ENCODE measurements around the gene SLC51A. TPM values are rescaled to one million over a fixed set of nuclear protein-coding genes. Genes with fewer than 3 reads are reported as not detected.
"Not testable (repeated sequence)": the region's sequence is repeated elsewhere in the genome, so short reads cannot be mapped to it uniquely, and the experiment has no call there.

The SLC51A gene
- total RNA-seq, 1 experiment from 2014 or later: not detected

GRCh38 chr3:196189566-196190347 is 26.6 kb upstream of the SLC51A start:
- Histone ChIP-seq H3K27me3 (no peaks in the 10 kb centered on the region), H3K36me3 (no peaks in the 10 kb centered on the region)
- DNase-seq: no peak

GRCh38 chr3:196192036-196192523 is 24.3 kb upstream of the SLC51A start:
- Histone ChIP-seq H3K27me3 (no peaks in the 10 kb centered on the region), H3K9me3 (no peaks in the 10 kb centered on the region), H3K4me3 (no peak overlapping the region), H3K36me3 (no peaks in the 10 kb centered on the region)
- no peak for DNase-seq

More at GRCh38 chr3:196189566-196190347, 26.6 kb upstream of the SLC51A start:
- H3K9me3 ChIP-seq: no peaks in the 10 kb centered on the region
- no peak overlapping the region for H3K4me3 ChIP-seq

- Histone ChIP-seq H3K9me3 (no peaks in the 10 kb centered on the region), H3K36me3 (no peaks in the 10 kb centered on the region), H3K27me3 (no peaks in the 10 kb centered on the region), H3K4me3 (no peak overlapping the region)
- no peak for DNase-seq
Measured at GRCh38 chr3:196192524-196193051, 23.7 kb upstream of the SLC51A start.

GRCh38 chr3:196193133-196193735 is 23.1 kb upstream of the SLC51A start:
- H3K4me3 ChIP-seq: no peak overlapping the region
- no peaks in the 10 kb centered on the region for H3K9me3 ChIP-seq
- DNase-seq: no peak
- no peaks in the 10 kb centered on the region for H3K27me3 ChIP-seq
- H3K36me3 ChIP-seq: no peaks in the 10 kb centered on the region

- no peak overlapping the region for H3K4me3 ChIP-seq
- no peak for DNase-seq
- no peaks in the 10 kb centered on the region for H3K27me3 ChIP-seq
- H3K36me3 ChIP-seq: no peaks in the 10 kb centered on the region
- H3K9me3 ChIP-seq: no peaks in the 10 kb centered on the region
Measured at GRCh38 chr3:196193736-196194541, 22.4 kb upstream of the SLC51A start.

- no peak overlapping the region for H3K4me3 ChIP-seq
- no peak for DNase-seq
Measured at GRCh38 chr3:196194542-196194915, 21.8 kb upstream of the SLC51A start.

GRCh38 chr3:196195664-196196265 is 20.6 kb upstream of the SLC51A start:
- Histone ChIP-seq H3K36me3 (no peaks in the 10 kb centered on the region), H3K9me3 (no peaks in the 10 kb centered on the region), H3K4me3 (no peak overlapping the region), H3K27me3 (no peaks in the 10 kb centered on the region)
- no peak for DNase-seq

More at GRCh38 chr3:196194542-196194915, 21.8 kb upstream of the SLC51A start:
- Histone ChIP-seq H3K27me3 (no peaks in the 10 kb centered on the region), H3K36me3 (no peaks in the 10 kb centered on the region), H3K9me3 (no peaks in the 10 kb centered on the region)

- DNase-seq: no peak
Measured at GRCh38 chr3:196197524-196197923, 18.8 kb upstream of the SLC51A start.

GRCh38 chr3:196198081-196198675 is 18.2 kb upstream of the SLC51A start:
- H3K36me3 ChIP-seq: no peaks in the 10 kb centered on the region
- no peak for DNase-seq
- no peaks in the 10 kb centered on the region for H3K27me3 ChIP-seq
- H3K4me3 ChIP-seq: no peak overlapping the region
- H3K9me3 ChIP-seq: no peaks in the 10 kb centered on the region

More at GRCh38 chr3:196197524-196197923, 18.8 kb upstream of the SLC51A start:
- Histone ChIP-seq H3K4me3 (no peak overlapping the region), H3K9me3 (no peaks in the 10 kb centered on the region), H3K36me3 (no peaks in the 10 kb centered on the region), H3K27me3 (no peaks in the 10 kb centered on the region)

- Histone ChIP-seq H3K36me3 (no peaks in the 10 kb centered on the region), H3K27me3 (no peaks in the 10 kb centered on the region), H3K4me3 (no peak overlapping the region), H3K9me3 (no peaks in the 10 kb centered on the region)
- DNase-seq: no peak
Measured at GRCh38 chr3:196198771-196199753, 17.3 kb upstream of the SLC51A start.

GRCh38 chr3:196202516-196202970 is 13.8 kb upstream of the SLC51A start:
- DNase-seq: no peak
- no peak overlapping the region for H3K4me3 ChIP-seq
- H3K27me3 ChIP-seq: no peaks in the 10 kb centered on the region
- H3K36me3 ChIP-seq: no peaks in the 10 kb centered on the region
- peaks cover 7% of the 10 kb centered on the region; the same call in 1 of the 2 replicates for H3K9me3 ChIP-seq

- H3K27me3 ChIP-seq: no peaks in the 10 kb centered on the region
- H3K9me3 ChIP-seq: peaks cover 7% of the 10 kb centered on the region; the same call in 1 of the 2 replicates
- DNase-seq: no peak
- no peaks in the 10 kb centered on the region for H3K36me3 ChIP-seq
- no peak overlapping the region for H3K4me3 ChIP-seq
Measured at GRCh38 chr3:196203846-196204245, 12.5 kb upstream of the SLC51A start.

- H3K36me3 ChIP-seq, H3K27me3 ChIP-seq, H3K9me3 ChIP-seq, H3K4me3 ChIP-seq, DNase-seq: not testable (repeated sequence)
Measured at GRCh38 chr3:196205442-196206205, 10.7 kb upstream of the SLC51A start.

GRCh38 chr3:196207159-196207832 is 9.0 kb upstream of the SLC51A start:
- Histone ChIP-seq H3K36me3 (no peaks in the 10 kb centered on the region), H3K9me3 (peaks cover 7% of the 10 kb centered on the region; the same call in 1 of the 2 replicates), H3K27me3 (no peaks in the 10 kb centered on the region), H3K4me3 (no peak overlapping the region)
- DNase-seq: no peak

All from MG63 (cell line).